ENCODE results near the gene BCL7C.

The BCL7C gene

GRCh38 chr16:30922420-30922959 is 28.6 kb upstream of the BCL7C start:
- Histone ChIP-seq H3K27ac (peak overlapping the region; percentile 96), H3K4me2 (ENCODE audit: low read length) (peak overlapping the region; percentile 99), H3K79me2 (no peaks in the 10 kb centered on the region), H3K9ac (no peak overlapping the region), H3K27me3 (ENCODE audit: control insufficient read depth, insufficient read depth, low read length) (no peaks in the 10 kb centered on the region), H2AFZ (peak overlapping the region; percentile 93), H3K9me3 (ENCODE audit: control insufficient read depth, low read length) (no peaks in the 10 kb centered on the region), H3K36me3 (ENCODE audit: control insufficient read depth, insufficient read depth, low read length) (no peaks in the 10 kb centered on the region), H3K4me3 (ENCODE audit: low read depth, low read length) (peak overlapping the region; percentile 87), H3K4me1 (peaks cover 6% of the 10 kb centered on the region)
- TF ChIP-seq CTCF (IDR thresholded peaks at IDR 0.05) = no peak

GRCh38 chr16:30921748-30922419 is 28.0 kb upstream of the BCL7C start:
- peak overlapping the region; percentile 96 for H3K27ac ChIP-seq
- TF ChIP-seq CTCF (IDR thresholded peaks at IDR 0.05) = peak; percentile 93
- H3K9me3 ChIP-seq (ENCODE audit: control insufficient read depth, low read length) = no peaks in the 10 kb centered on the region
- peaks cover 6% of the 10 kb centered on the region for H3K4me1 ChIP-seq
- H3K4me3 ChIP-seq (ENCODE audit: low read depth, low read length) = peak overlapping the region; percentile 87
- no peaks in the 10 kb centered on the region for H3K79me2 ChIP-seq
- no peaks in the 10 kb centered on the region for H3K27me3 ChIP-seq (ENCODE audit: control insufficient read depth, insufficient read depth, low read length)
- peak overlapping the region; percentile 99 for H3K4me2 ChIP-seq (ENCODE audit: low read length)
- peak overlapping the region; percentile 93 for H2AFZ ChIP-seq
- H3K36me3 ChIP-seq (ENCODE audit: control insufficient read depth, insufficient read depth, low read length) = no peaks in the 10 kb centered on the region
- H3K9ac ChIP-seq = no peak overlapping the region

GRCh38 chr16:30921459-30921747 is 27.5 kb upstream of the BCL7C start:
- H3K9ac ChIP-seq = no peak overlapping the region
- H3K79me2 ChIP-seq = no peaks in the 10 kb centered on the region
- peak overlapping the region; percentile 99 for H3K4me2 ChIP-seq (ENCODE audit: low read length)
- H3K36me3 ChIP-seq (ENCODE audit: control insufficient read depth, insufficient read depth, low read length) = no peaks in the 10 kb centered on the region
- H3K9me3 ChIP-seq (ENCODE audit: control insufficient read depth, low read length) = no peaks in the 10 kb centered on the region
- peaks cover 6% of the 10 kb centered on the region for H3K4me1 ChIP-seq
- peak overlapping the region; percentile 96 for H3K27ac ChIP-seq
- H3K27me3 ChIP-seq (ENCODE audit: control insufficient read depth, insufficient read depth, low read length) = no peaks in the 10 kb centered on the region
- no peak for TF ChIP-seq CTCF (IDR thresholded peaks at IDR 0.05)
- H3K4me3 ChIP-seq (ENCODE audit: low read depth, low read length) = peak overlapping the region; percentile 87
- H2AFZ ChIP-seq = peak overlapping the region; percentile 93

- no peak overlapping the region for H3K9ac ChIP-seq
- peaks cover 6% of the 10 kb centered on the region for H3K4me1 ChIP-seq
- no peaks in the 10 kb centered on the region for H3K9me3 ChIP-seq (ENCODE audit: control insufficient read depth, low read length)
- peak overlapping the region; percentile 93 for H2AFZ ChIP-seq
- H3K4me3 ChIP-seq (ENCODE audit: low read depth, low read length) = no peak overlapping the region
- no peak overlapping the region for H3K4me2 ChIP-seq (ENCODE audit: low read length)
- no peak overlapping the region for H3K27ac ChIP-seq
- no peaks in the 10 kb centered on the region for H3K27me3 ChIP-seq (ENCODE audit: control insufficient read depth, insufficient read depth, low read length)
- H3K36me3 ChIP-seq (ENCODE audit: control insufficient read depth, insufficient read depth, low read length) = no peaks in the 10 kb centered on the region
- TF ChIP-seq CTCF (IDR thresholded peaks at IDR 0.05) = no peak
- H3K79me2 ChIP-seq = no peaks in the 10 kb centered on the region
These were observed 27.0 kb upstream of the BCL7C start for GRCh38 chr16:30920891-30921290.

- no peaks in the 10 kb centered on the region for H3K79me2 ChIP-seq
- no peaks in the 10 kb centered on the region for H3K4me1 ChIP-seq
- no peaks in the 10 kb centered on the region for H3K27me3 ChIP-seq (ENCODE audit: control insufficient read depth, insufficient read depth, low read length)
- no peaks in the 10 kb centered on the region for H3K36me3 ChIP-seq (ENCODE audit: control insufficient read depth, insufficient read depth, low read length)
- no peak overlapping the region for H3K27ac ChIP-seq
- no peak overlapping the region for H3K4me3 ChIP-seq (ENCODE audit: low read depth, low read length)
- H3K9ac ChIP-seq = no peak overlapping the region
- H2AFZ ChIP-seq = no peak overlapping the region
- H3K4me2 ChIP-seq (ENCODE audit: low read length) = no peak overlapping the region
- TF ChIP-seq CTCF (IDR thresholded peaks at IDR 0.05) = no peak
- H3K9me3 ChIP-seq (ENCODE audit: control insufficient read depth, low read length) = no peaks in the 10 kb centered on the region
These were observed 24.7 kb upstream of the BCL7C start for GRCh38 chr16:30918614-30919013.

Data from parathyroid adenoma (tissue), 2 donors.